Measurements from ENCODE around the gene GNB1L.

Gene GNB1L

GRCh38 chr22:19749876-19750275 lies 104.8 kb downstream of the GNB1L start:
- Histone ChIP-seq H3K4me3 (ENCODE audit: low read length) (no peak overlapping the region), H3K9me2 (replicated peaks; ENCODE audit: insufficient read depth, low read length) (no peaks in the 10 kb centered on the region), H4K20me1 (ENCODE audit: insufficient read depth, low read length) (no peaks in the 10 kb centered on the region), H3K9me3 (replicated peaks; ENCODE audit: insufficient read depth, low read length) (no peaks in the 10 kb centered on the region), H2AFZ (ENCODE audit: low read length) (no peak overlapping the region), H3F3A (ENCODE audit: insufficient read depth, low read length) (no peaks in the 10 kb centered on the region), H3K4me2 (ENCODE audit: low read depth, low read length) (no peak overlapping the region), H3K4me1 (ENCODE audit: low read length) (no peaks in the 10 kb centered on the region), H3K9ac (ENCODE audit: low read length) (no peak overlapping the region), H3K36me3 (replicated peaks; ENCODE audit: insufficient read depth, low read length) (no peaks in the 10 kb centered on the region), H3K79me2 (ENCODE audit: low read length) (no peaks in the 10 kb centered on the region), H3K27ac (ENCODE audit: low read length) (no peak overlapping the region), H3K27me3 (replicated peaks; ENCODE audit: insufficient read depth, low read length) (peaks cover 92% of the 10 kb centered on the region)
- no peak for DNase-seq
- TF ChIP-seq EZH2 (optimal IDR thresholded peaks at IDR 0.05; ENCODE audit: low read depth, low read length) (no peak), EZH2phosphoT487 (IDR thresholded peaks at IDR 0.05; ENCODE audit: low read length) (no peak), CTCF (IDR thresholded peaks at IDR 0.05; ENCODE audit: low read length) (no peak)

- no peak overlapping the region for H3K27ac ChIP-seq (ENCODE audit: low read length)
- H3K36me3 ChIP-seq (replicated peaks; ENCODE audit: insufficient read depth, low read length) = no peaks in the 10 kb centered on the region
- no peaks in the 10 kb centered on the region for H3K4me1 ChIP-seq (ENCODE audit: low read length)
- no peaks in the 10 kb centered on the region for H3K9me2 ChIP-seq (replicated peaks; ENCODE audit: insufficient read depth, low read length)
- TF ChIP-seq EZH2phosphoT487 (IDR thresholded peaks at IDR 0.05; ENCODE audit: low read length) = no peak
- TF ChIP-seq CTCF (IDR thresholded peaks at IDR 0.05; ENCODE audit: low read length) = no peak
- no peak for TF ChIP-seq EZH2 (optimal IDR thresholded peaks at IDR 0.05; ENCODE audit: low read depth, low read length)
- H4K20me1 ChIP-seq (ENCODE audit: insufficient read depth, low read length) = no peaks in the 10 kb centered on the region
- H3K4me2 ChIP-seq (ENCODE audit: low read depth, low read length) = no peak overlapping the region
- no peak for DNase-seq
- H3K27me3 ChIP-seq (replicated peaks; ENCODE audit: insufficient read depth, low read length) = peaks cover 92% of the 10 kb centered on the region
- H3K79me2 ChIP-seq (ENCODE audit: low read length) = no peaks in the 10 kb centered on the region
- H3F3A ChIP-seq (ENCODE audit: insufficient read depth, low read length) = no peaks in the 10 kb centered on the region
- H3K4me3 ChIP-seq (ENCODE audit: low read length) = no peak overlapping the region
- no peak overlapping the region for H3K9ac ChIP-seq (ENCODE audit: low read length)
- H2AFZ ChIP-seq (ENCODE audit: low read length) = no peak overlapping the region
- no peaks in the 10 kb centered on the region for H3K9me3 ChIP-seq (replicated peaks; ENCODE audit: insufficient read depth, low read length)
Measured at GRCh38 chr22:19748991-19749664, 105.5 kb downstream of the GNB1L start.

GRCh38 chr22:19748139-19748538 lies 106.5 kb downstream of the GNB1L start:
- no peak overlapping the region for H2AFZ ChIP-seq (ENCODE audit: low read length)
- H3K27ac ChIP-seq (ENCODE audit: low read length) = no peak overlapping the region
- no peaks in the 10 kb centered on the region for H4K20me1 ChIP-seq (ENCODE audit: insufficient read depth, low read length)
- DNase-seq = no peak
- peaks cover 86% of the 10 kb centered on the region for H3K27me3 ChIP-seq (replicated peaks; ENCODE audit: insufficient read depth, low read length)
- H3K9ac ChIP-seq (ENCODE audit: low read length) = no peak overlapping the region
- no peaks in the 10 kb centered on the region for H3K9me2 ChIP-seq (replicated peaks; ENCODE audit: insufficient read depth, low read length)
- no peak overlapping the region for H3K4me3 ChIP-seq (ENCODE audit: low read length)
- no peak overlapping the region for H3K4me2 ChIP-seq (ENCODE audit: low read depth, low read length)
- H3K36me3 ChIP-seq (replicated peaks; ENCODE audit: insufficient read depth, low read length) = no peaks in the 10 kb centered on the region
- TF ChIP-seq EZH2phosphoT487 (IDR thresholded peaks at IDR 0.05; ENCODE audit: low read length) = no peak
- TF ChIP-seq CTCF (IDR thresholded peaks at IDR 0.05; ENCODE audit: low read length) = no peak
- no peak for TF ChIP-seq EZH2 (optimal IDR thresholded peaks at IDR 0.05; ENCODE audit: low read depth, low read length)
- H3K9me3 ChIP-seq (replicated peaks; ENCODE audit: insufficient read depth, low read length) = no peaks in the 10 kb centered on the region
- H3K79me2 ChIP-seq (ENCODE audit: low read length) = no peaks in the 10 kb centered on the region
- H3K4me1 ChIP-seq (ENCODE audit: low read length) = no peaks in the 10 kb centered on the region
- no peaks in the 10 kb centered on the region for H3F3A ChIP-seq (ENCODE audit: insufficient read depth, low read length)
